H9 (cell line): ENCODE data around the gene DPF3. TPM values are rescaled to one million over a fixed set of nuclear protein-coding genes. Genes with fewer than 3 reads are reported as not detected.

Experiments used
- DNase-seq: peaks from one replicate; pipeline ENCODE4 v3.0.0-alpha.2; 2017
- H2AFZ ChIP-seq: one replicate; pipeline ENCODE4 v1.6.1; 2013; ENCODE audit warnings: mild to moderate bottlenecking, low read length, control low read depth, moderate library complexity
- H2AK5ac ChIP-seq: 2 replicates; pipeline ENCODE4 v1.6.1; 2013; ENCODE audit warnings: low read length, control low read depth, mixed read lengths; ENCODE audit not compliant: insufficient read length
- H2BK120ac ChIP-seq: one replicate; pipeline ENCODE4 v1.6.1; 2013; ENCODE audit warnings: low read depth, mild to moderate bottlenecking, low read length, control low read depth, inconsistent platforms; ENCODE audit not compliant: poor library complexity, severe bottlenecking
- H2BK12ac ChIP-seq: 2 replicates; pipeline ENCODE4 v1.6.1; 2013; ENCODE audit warnings: low read length, control low read depth, mixed read lengths, low read depth; ENCODE audit not compliant: insufficient read length
- H2BK15ac ChIP-seq: 2 replicates; pipeline ENCODE4 v1.6.1; 2013; ENCODE audit warnings: low read depth, low read length, control low read depth
- H2BK20ac ChIP-seq: one replicate; pipeline ENCODE4 v1.6.1; 2013; ENCODE audit warnings: low read depth, mild to moderate bottlenecking, low read length, control low read depth, inconsistent platforms; ENCODE audit not compliant: poor library complexity, severe bottlenecking
- H2BK5ac ChIP-seq: 2 replicates; pipeline ENCODE4 v1.6.1; 2013; ENCODE audit warnings: low read length, control low read depth, mixed read lengths; ENCODE audit not compliant: insufficient read length
- H3K14ac ChIP-seq: 2 replicates; pipeline ENCODE4 v1.6.1; 2013; ENCODE audit warnings: low read length, control low read depth; ENCODE audit not compliant: insufficient read depth
- H3K18ac ChIP-seq: 2 replicates; pipeline ENCODE4 v1.6.1; 2013; ENCODE audit warnings: low read depth, mild to moderate bottlenecking, mixed read lengths, low read length, control low read depth; ENCODE audit not compliant: insufficient read length
- H3K23ac ChIP-seq: 2 replicates; pipeline ENCODE4 v1.6.1; 2013; ENCODE audit warnings: low read length, control low read depth, mixed read lengths, low read depth; ENCODE audit not compliant: insufficient read length
- H3K23me2 ChIP-seq: 2 replicates; pipeline ENCODE4 v1.6.1; 2013; ENCODE audit warnings: low read depth, mild to moderate bottlenecking, mixed read lengths, low read length, control low read depth; ENCODE audit not compliant: insufficient read length, poor library complexity, severe bottlenecking
- H3K27ac ChIP-seq: 2 replicates; pipeline ENCODE4 v1.5.1; 2013; ENCODE audit warnings: low read length, control low read depth, mixed read lengths, low read depth; ENCODE audit not compliant: insufficient read length
- H3K27me3 ChIP-seq: 2 replicates; pipeline ENCODE4 v1.6.1; 2013; ENCODE audit warnings: low read length, control low read depth, inconsistent platforms; ENCODE audit not compliant: insufficient read depth
- H3K4ac ChIP-seq: 2 replicates; pipeline ENCODE4 v1.6.1; 2013; ENCODE audit warnings: low read depth, mild to moderate bottlenecking, control low read depth, inconsistent platforms, low read length, moderate library complexity
- H3K4me1 ChIP-seq: 2 replicates; pipeline ENCODE4 v1.6.1; 2013; ENCODE audit warnings: low read length, control low read depth, inconsistent platforms; ENCODE audit not compliant: insufficient read depth
- H3K4me2 ChIP-seq: 2 replicates; pipeline ENCODE4 v1.6.1; 2013; ENCODE audit warnings: low read length, control low read depth, mixed read lengths; ENCODE audit not compliant: insufficient read length, insufficient read depth
- H3K56ac ChIP-seq: 2 replicates; pipeline ENCODE4 v1.6.1; 2013; ENCODE audit warnings: low read depth, mild to moderate bottlenecking, mixed read lengths, low read length, control low read depth; ENCODE audit not compliant: insufficient read length
- H3K79me1 ChIP-seq: 2 replicates; pipeline ENCODE4 v1.6.1; 2013; ENCODE audit warnings: low read depth, mild to moderate bottlenecking, moderate library complexity, low read length, control low read depth, inconsistent platforms; ENCODE audit not compliant: insufficient read depth, poor library complexity, severe bottlenecking
- H3K79me2 ChIP-seq: 2 replicates; pipeline ENCODE4 v1.6.1; 2013; ENCODE audit warnings: low read length, control low read depth, inconsistent platforms; ENCODE audit not compliant: insufficient read depth
- H3K9ac ChIP-seq: 2 replicates; pipeline ENCODE4 v1.6.1; 2013; ENCODE audit warnings: low read length, control low read depth, mixed read lengths; ENCODE audit not compliant: insufficient read length; ENCODE audit errors: extremely low read depth
- H3K9me3 ChIP-seq: one replicate; pipeline ENCODE4 v1.6.1; 2013; ENCODE audit warnings: low read depth, low read length, inconsistent platforms; ENCODE audit not compliant: control insufficient read depth
- H3T11ph ChIP-seq: one replicate; pipeline ENCODE4 v1.6.1; 2013; ENCODE audit warnings: mild to moderate bottlenecking, low read length, control low read depth, inconsistent platforms
- H4K20me1 ChIP-seq: one replicate; pipeline ENCODE4 v1.6.1; 2013; ENCODE audit not compliant: control insufficient read depth, insufficient read length, insufficient read depth
- H4K5ac ChIP-seq: 2 replicates; pipeline ENCODE4 v1.6.1; 2013; ENCODE audit warnings: low read depth, mild to moderate bottlenecking, mixed read lengths, low read length, control low read depth; ENCODE audit not compliant: insufficient read length
- H4K8ac ChIP-seq: replicated peaks from 2 replicates; pipeline ENCODE4 v1.6.1; 2013; ENCODE audit warnings: low read length, control low read depth, mixed read lengths, low read depth; ENCODE audit not compliant: insufficient read length
- H4K91ac ChIP-seq: 2 replicates; pipeline ENCODE4 v1.6.1; 2013; ENCODE audit warnings: low read depth, mild to moderate bottlenecking, moderate library complexity, mixed read lengths, low read length, control low read depth; ENCODE audit not compliant: insufficient read length
- H3K27ac Mint-ChIP-seq, 3 experiments: 2 replicates in 2 of 3; 3 replicates in 1 of 3; pipeline ENCODE4 v1.8.0; 2020 to 2021; ENCODE audit warnings: mixed read lengths in 3 of 3, mild to moderate bottlenecking in 1 of 3, moderate library complexity in 1 of 3
- H3K27me3 Mint-ChIP-seq: 2 replicates; pipeline ENCODE4 v1.8.0; 2021; ENCODE audit warnings: low read depth, mild to moderate bottlenecking, moderate library complexity, mixed read lengths
- H3K36me3 Mint-ChIP-seq, 3 experiments: 2 replicates in 2 of 3; 3 replicates in 1 of 3; pipeline ENCODE4 v1.8.0; 2020 to 2021; ENCODE audit warnings: low read depth in 3 of 3, mixed read lengths in 3 of 3; ENCODE audit not compliant: insufficient read depth in 1 of 3
- H3K4me1 Mint-ChIP-seq, 2 experiments: 2 replicates each; pipeline ENCODE4 v1.8.0; 2020; ENCODE audit warnings: mixed read lengths in 2 of 2
- H3K4me3 Mint-ChIP-seq, 2 experiments: 2 replicates in 1 of 2; 3 replicates in 1 of 2; pipeline ENCODE4 v1.8.0; 2020 to 2021; ENCODE audit warnings: mild to moderate bottlenecking in 2 of 2, mixed read lengths in 2 of 2, moderate library complexity in 1 of 2
- H3K9me3 Mint-ChIP-seq, 2 experiments: 2 replicates in 1 of 2; 3 replicates in 1 of 2; pipeline ENCODE4 v1.8.0; 2020; ENCODE audit warnings: mild to moderate bottlenecking in 2 of 2, mixed read lengths in 2 of 2, moderate library complexity in 1 of 2
- CTCF ChIP-seq: fragments of 200-600 bp; sonication (generic); conservative IDR thresholded peaks from 3 replicates; pipeline ENCODE4 v1.8.0; 2021; ENCODE audit warnings: antibody characterized with exemption, mild to moderate bottlenecking
- WGBS: extraction: QIAGEN DNeasy Blood & Tissue Kit; methylation state at CpG from one replicate; pipeline ENCODE4 v1.1.7; 2013; ENCODE audit warnings: missing lambda C conversion rate, low lambda C conversion rate, mixed read lengths; ENCODE audit not compliant: insufficient read length; ENCODE audit errors: extremely low coverage; 5-methylcytosine and 5-hydroxymethylcytosine counted together
- total RNA-seq: library from RNA; stranded (reverse); gene quantifications from 2 replicates; pipeline ENCODE4 v1.2.1, GENCODE V29; 2021

Gene DPF3
- total RNA-seq, 1 experiment from 2014 or later: not detected

GRCh38 chr14:72732022-72732780, 161.7 kb downstream of the DPF3 start:
- no peaks in the 10 kb centered on the region for H3K27me3 ChIP-seq
- no peak overlapping the region for H3K4ac ChIP-seq
- Mint-ChIP-seq H3K27me3 (peaks cover 23% of the 10 kb centered on the region), H3K36me3 (no peaks in the 10 kb centered on the region), H3K4me3 (no peak overlapping the region), H3K4me1 (no peaks in the 10 kb centered on the region; a peak in 1 of 4 replicates), H3K9me3 (no peaks in the 10 kb centered on the region; a peak in 1 of 5 replicates), H3K27ac (peak overlapping the region in 1 of 3 experiments; percentile 63; a peak in 1 of 7 replicates)
- no peak overlapping the region for H3K56ac ChIP-seq
- no peak overlapping the region for H2AFZ ChIP-seq
- H3K79me1 ChIP-seq: no peaks in the 10 kb centered on the region
- no peak overlapping the region for H2BK15ac ChIP-seq
- H3K4me2 ChIP-seq: no peak overlapping the region
- H3K27ac ChIP-seq: no peak overlapping the region
- H3K79me2 ChIP-seq: no peaks in the 10 kb centered on the region
- no peak overlapping the region for H3K18ac ChIP-seq
- H3T11ph ChIP-seq: no peak overlapping the region
- no peaks in the 10 kb centered on the region for H3K4me1 ChIP-seq
- no peak overlapping the region for H4K8ac ChIP-seq
- H3K9me3 ChIP-seq: no peaks in the 10 kb centered on the region
- H4K91ac ChIP-seq: no peak overlapping the region
- no peak overlapping the region for H2AK5ac ChIP-seq
- H2BK5ac ChIP-seq: no peak overlapping the region
- no peak overlapping the region for H2BK120ac ChIP-seq
- DNase-seq: no peak
- no peak overlapping the region for H3K14ac ChIP-seq
- no peaks in the 10 kb centered on the region for H3K23me2 ChIP-seq
- no peak for TF ChIP-seq CTCF
- no CpG with 5 or more reads among the region's 16 CpGs for WGBS
- H3K9ac ChIP-seq: no peak overlapping the region
- H4K20me1 ChIP-seq: no peaks in the 10 kb centered on the region
- no peak overlapping the region for H2BK20ac ChIP-seq
- H3K23ac ChIP-seq: no peak overlapping the region
- H2BK12ac ChIP-seq: no peak overlapping the region
- no peak overlapping the region for H4K5ac ChIP-seq
